ENCODE data around the gene PIK3CB.
A peak's percentile ranks its signal among the peaks of the same experiment; 100 is the strongest.
"Not testable (repeated sequence)": the region's sequence is repeated elsewhere in the genome, so short reads cannot be mapped to it uniquely, and the experiment has no call there.

The PIK3CB gene

DNA sequence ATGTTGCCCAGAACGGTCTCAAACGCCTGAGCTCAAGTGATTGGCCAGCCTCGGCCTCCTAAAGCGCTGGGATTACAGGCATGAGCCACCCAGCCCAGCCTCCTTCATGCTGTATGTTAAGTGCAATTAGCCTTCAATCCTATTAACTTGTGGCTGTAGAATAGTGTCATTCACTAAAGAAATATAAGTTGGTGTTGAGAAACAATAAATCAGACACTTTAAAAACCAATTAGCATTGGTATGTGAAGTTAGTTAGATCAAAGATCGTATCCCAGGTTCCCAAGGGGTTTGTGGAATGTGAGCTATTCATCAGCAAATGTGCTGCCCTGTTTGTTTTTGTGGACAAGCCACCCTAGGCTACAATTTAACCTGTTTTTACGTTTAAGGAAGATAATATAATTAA lies 11.0 kb upstream of the PIK3CB start:
- Histone ChIP-seq H3K9ac (ENCODE audit: low read depth, low read length) (no peak overlapping the region), H3K4me3 (ENCODE audit: low read length) (no peak overlapping the region), H3K4me2 (ENCODE audit: low read length) (no peak overlapping the region), H3K36me3 (ENCODE audit: insufficient read depth, low read length) (no peaks in the 10 kb centered on the region), H3K9me3 (replicated peaks; ENCODE audit: low read length) (no peaks in the 10 kb centered on the region), H3K4me1 (ENCODE audit: control insufficient read depth, insufficient read depth, low read length) (no peaks in the 10 kb centered on the region), H3K27me3 (ENCODE audit: control insufficient read depth, insufficient read depth, low read length) (no peaks in the 10 kb centered on the region)

DNA sequence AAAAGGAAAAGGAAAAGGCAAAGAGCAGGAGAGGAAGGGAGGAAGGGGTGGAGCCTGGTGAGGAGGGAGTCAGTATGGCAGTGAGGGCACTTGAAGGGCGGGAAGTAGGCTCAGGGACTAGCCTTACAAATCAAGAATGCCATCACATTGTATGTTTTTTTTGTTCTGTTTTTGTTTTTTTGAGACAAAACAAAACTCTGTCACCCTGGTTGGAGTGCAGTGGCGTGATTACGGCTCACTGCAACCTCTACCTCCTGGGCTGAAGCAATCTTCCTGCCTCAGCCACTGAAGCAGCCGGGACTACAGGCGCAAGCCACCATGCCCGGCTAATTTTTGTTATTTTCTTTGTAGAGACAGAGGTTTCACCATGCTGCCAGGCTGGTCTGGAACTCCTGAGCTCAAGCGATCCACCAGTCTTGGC lies 10.5 kb upstream of the PIK3CB start:
- Histone ChIP-seq H3K36me3 (ENCODE audit: insufficient read depth, low read length) (no peaks in the 10 kb centered on the region), H3K9ac (ENCODE audit: low read depth, low read length) (no peak overlapping the region), H3K27me3 (ENCODE audit: control insufficient read depth, insufficient read depth, low read length) (no peaks in the 10 kb centered on the region), H3K4me1 (ENCODE audit: control insufficient read depth, insufficient read depth, low read length) (no peaks in the 10 kb centered on the region), H3K4me2 (ENCODE audit: low read length) (no peak overlapping the region), H3K4me3 (ENCODE audit: low read length) (no peak overlapping the region), H3K9me3 (replicated peaks; ENCODE audit: low read length) (no peaks in the 10 kb centered on the region)

DNA sequence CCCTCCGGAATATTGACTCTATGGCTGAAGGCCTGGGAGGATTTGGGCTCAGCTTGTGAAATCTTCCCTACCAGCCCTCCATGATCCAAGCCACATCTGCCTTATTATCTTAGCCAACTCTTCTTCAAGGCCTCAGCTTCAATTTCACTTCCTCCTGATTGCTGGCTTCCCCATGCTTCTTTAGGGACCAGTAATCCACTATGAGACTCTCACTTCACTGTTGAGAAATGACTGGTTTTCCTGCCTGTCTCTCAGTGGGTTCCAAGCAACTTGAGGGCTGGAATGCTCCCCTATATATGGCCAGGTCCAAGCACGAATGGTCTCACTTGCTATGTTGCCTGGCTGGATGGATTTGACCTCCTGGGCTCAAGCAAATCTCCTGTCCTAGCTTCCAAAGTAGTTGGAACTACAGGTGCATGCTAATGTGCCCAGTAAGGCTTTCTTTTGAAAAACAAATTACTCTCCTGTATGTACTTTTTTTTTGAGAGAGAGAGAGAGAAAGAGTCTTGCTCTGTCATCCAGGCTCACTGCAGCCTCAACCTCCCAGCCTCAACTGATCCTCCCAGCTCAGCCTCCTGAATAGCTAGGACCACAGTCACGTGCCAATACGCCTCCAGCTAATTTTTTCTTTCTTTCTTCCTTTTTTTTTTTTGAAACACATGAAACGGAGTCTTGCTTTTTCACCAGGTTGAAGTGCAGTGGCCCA lies 7.9 kb upstream of the PIK3CB start:
- Histone ChIP-seq H3K36me3 (ENCODE audit: insufficient read depth, low read length) (no peaks in the 10 kb centered on the region), H3K4me3 (ENCODE audit: low read length) (no peak overlapping the region), H3K4me1 (ENCODE audit: control insufficient read depth, insufficient read depth, low read length) (no peaks in the 10 kb centered on the region), H3K4me2 (ENCODE audit: low read length) (no peak overlapping the region), H3K9ac (ENCODE audit: low read depth, low read length) (no peak overlapping the region), H3K27me3 (ENCODE audit: control insufficient read depth, insufficient read depth, low read length) (no peaks in the 10 kb centered on the region), H3K9me3 (replicated peaks; ENCODE audit: low read length) (no peaks in the 10 kb centered on the region)

GRCh38 chr3:138838385-138838784 lies 3.7 kb upstream of the PIK3CB start:
- H3K9me3 ChIP-seq (replicated peaks; ENCODE audit: low read length); H3K4me3 ChIP-seq (ENCODE audit: low read length); H3K36me3 ChIP-seq (ENCODE audit: insufficient read depth, low read length); H3K9ac ChIP-seq (ENCODE audit: low read depth, low read length); H3K4me2 ChIP-seq (ENCODE audit: low read length); H3K27me3 ChIP-seq (ENCODE audit: control insufficient read depth, insufficient read depth, low read length): not testable (repeated sequence)
- peaks cover 12% of the 10 kb centered on the region for H3K4me1 ChIP-seq (ENCODE audit: control insufficient read depth, insufficient read depth, low read length)

GRCh38 chr3:138835846-138836245 lies 1.1 kb upstream of the PIK3CB start:
- not testable (repeated sequence) for H3K9me3 ChIP-seq (replicated peaks; ENCODE audit: low read length); H3K4me3 ChIP-seq (ENCODE audit: low read length); H3K36me3 ChIP-seq (ENCODE audit: insufficient read depth, low read length); H3K27me3 ChIP-seq (ENCODE audit: control insufficient read depth, insufficient read depth, low read length); H3K9ac ChIP-seq (ENCODE audit: low read depth, low read length); H3K4me2 ChIP-seq (ENCODE audit: low read length)
- H3K4me1 ChIP-seq (ENCODE audit: control insufficient read depth, insufficient read depth, low read length): peaks cover 14% of the 10 kb centered on the region

DNA sequence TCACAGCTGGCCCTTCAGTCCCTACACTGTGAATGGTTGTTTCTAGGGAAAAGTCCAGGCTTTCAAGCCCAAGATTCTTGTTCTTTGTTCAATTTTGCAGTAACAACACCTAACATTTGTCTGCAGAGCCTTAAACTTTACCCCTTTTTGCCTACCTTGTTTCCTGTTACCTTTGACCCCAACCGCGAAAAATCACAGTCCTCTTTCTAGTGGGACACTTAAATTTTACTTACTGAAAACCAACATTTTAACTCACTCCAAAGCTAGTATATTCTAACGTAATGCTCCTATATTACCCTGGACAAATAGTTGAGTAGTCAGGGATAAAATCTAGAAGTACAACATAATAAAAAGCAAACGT lies 649 bp upstream of the PIK3CB start:
- Histone ChIP-seq H3K9ac (ENCODE audit: low read depth, low read length) (peak overlapping the region; percentile 91), H3K4me3 (ENCODE audit: low read length) (peak overlapping the region; percentile 87), H3K4me1 (ENCODE audit: control insufficient read depth, insufficient read depth, low read length) (peaks cover 14% of the 10 kb centered on the region), H3K27me3 (ENCODE audit: control insufficient read depth, insufficient read depth, low read length) (no peaks in the 10 kb centered on the region), H3K4me2 (ENCODE audit: low read length) (peak overlapping the region; percentile 88), H3K9me3 (replicated peaks; ENCODE audit: low read length) (no peaks in the 10 kb centered on the region), H3K36me3 (ENCODE audit: insufficient read depth, low read length) (no peaks in the 10 kb centered on the region)

DNA sequence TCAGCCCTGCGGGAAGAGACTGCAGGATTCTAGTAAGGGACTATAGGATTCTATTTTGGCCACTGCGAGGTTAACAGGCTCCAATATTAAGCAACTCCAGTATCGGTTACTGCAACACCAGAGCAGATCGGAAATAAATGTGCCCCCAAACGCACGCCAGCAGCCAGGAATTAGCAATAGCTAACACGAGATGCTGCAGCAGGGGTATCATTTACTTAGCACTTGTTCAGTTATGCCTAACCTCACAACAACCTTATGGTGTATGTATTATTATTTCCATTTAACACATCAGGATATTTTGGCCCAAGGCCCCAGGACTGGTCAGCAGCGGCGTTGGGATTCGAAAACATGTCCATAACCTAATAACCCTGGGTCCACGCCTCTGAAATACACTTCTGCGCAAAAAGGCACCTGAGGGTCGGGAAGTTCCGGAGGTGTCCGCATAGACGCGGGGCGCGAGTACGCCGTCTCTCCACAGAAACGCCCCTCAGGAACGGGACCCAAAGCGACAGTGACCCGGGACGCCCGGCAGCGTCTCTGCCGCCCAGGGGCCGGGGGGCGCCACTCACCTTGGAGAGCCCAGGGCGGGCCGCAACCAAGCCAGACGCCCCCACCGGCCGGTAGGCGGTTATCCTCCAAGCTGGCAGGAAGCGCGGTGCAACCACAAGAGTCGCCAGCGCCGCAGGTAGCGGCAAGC lies 681 bp downstream of the PIK3CB start:
- Histone ChIP-seq H3K4me3 (ENCODE audit: low read length) (peak overlapping the region; percentile 87), H3K9ac (ENCODE audit: low read depth, low read length) (peak overlapping the region; percentile 91), H3K9me3 (replicated peaks; ENCODE audit: low read length) (no peaks in the 10 kb centered on the region), H3K27me3 (ENCODE audit: control insufficient read depth, insufficient read depth, low read length) (no peaks in the 10 kb centered on the region), H3K4me2 (ENCODE audit: low read length) (peak overlapping the region; percentile 88), H3K4me1 (ENCODE audit: control insufficient read depth, insufficient read depth, low read length) (peaks cover 14% of the 10 kb centered on the region), H3K36me3 (ENCODE audit: insufficient read depth, low read length) (no peaks in the 10 kb centered on the region)

- not testable (repeated sequence) for H3K36me3 ChIP-seq (ENCODE audit: insufficient read depth, low read length); H3K9ac ChIP-seq (ENCODE audit: low read depth, low read length); H3K4me2 ChIP-seq (ENCODE audit: low read length); H3K9me3 ChIP-seq (replicated peaks; ENCODE audit: low read length); H3K4me3 ChIP-seq (ENCODE audit: low read length); H3K27me3 ChIP-seq (ENCODE audit: control insufficient read depth, insufficient read depth, low read length)
- peaks cover 14% of the 10 kb centered on the region for H3K4me1 ChIP-seq (ENCODE audit: control insufficient read depth, insufficient read depth, low read length)
Observed at GRCh38 chr3:138832473-138833057, 2.2 kb downstream of the PIK3CB start.

GRCh38 chr3:138829886-138830510 lies 4.7 kb downstream of the PIK3CB start:
- Histone ChIP-seq H3K27me3 (ENCODE audit: control insufficient read depth, insufficient read depth, low read length) (no peaks in the 10 kb centered on the region), H3K36me3 (ENCODE audit: insufficient read depth, low read length) (peaks cover 8% of the 10 kb centered on the region), H3K9me3 (replicated peaks; ENCODE audit: low read length) (no peaks in the 10 kb centered on the region), H3K4me1 (ENCODE audit: control insufficient read depth, insufficient read depth, low read length) (peaks cover 9% of the 10 kb centered on the region), H3K4me2 (ENCODE audit: low read length) (no peak overlapping the region), H3K9ac (ENCODE audit: low read depth, low read length) (no peak overlapping the region), H3K4me3 (ENCODE audit: low read length) (no peak overlapping the region)

DNA sequence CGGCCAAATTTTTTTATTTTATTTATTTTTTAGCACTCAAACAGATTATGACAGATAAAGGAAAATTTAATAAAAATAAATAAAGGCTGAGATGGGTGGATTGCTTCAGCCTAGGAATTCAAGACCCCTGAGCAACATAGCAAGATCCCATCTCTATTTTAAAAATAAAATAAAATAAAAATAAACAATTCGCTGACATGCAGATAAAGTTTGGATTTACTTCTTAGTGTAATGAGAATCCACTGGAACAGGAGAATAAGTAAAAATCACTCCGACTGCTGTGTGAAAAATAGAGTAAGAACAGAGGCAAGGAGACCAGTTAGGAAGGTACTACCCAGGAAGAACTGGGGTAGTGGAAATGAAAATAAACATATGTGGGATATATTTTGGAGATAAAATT lies 5.6 kb downstream of the PIK3CB start:
- Histone ChIP-seq H3K4me1 (ENCODE audit: control insufficient read depth, insufficient read depth, low read length) (peaks cover 12% of the 10 kb centered on the region), H3K4me3 (ENCODE audit: low read length) (no peak overlapping the region), H3K27me3 (ENCODE audit: control insufficient read depth, insufficient read depth, low read length) (no peaks in the 10 kb centered on the region), H3K9ac (ENCODE audit: low read depth, low read length) (no peak overlapping the region), H3K36me3 (ENCODE audit: insufficient read depth, low read length) (peaks cover 8% of the 10 kb centered on the region), H3K4me2 (ENCODE audit: low read length) (no peak overlapping the region), H3K9me3 (replicated peaks; ENCODE audit: low read length) (no peaks in the 10 kb centered on the region)

GRCh38 chr3:138827222-138827621 lies 7.5 kb downstream of the PIK3CB start:
- H3K9ac ChIP-seq (ENCODE audit: low read depth, low read length): no peak overlapping the region
- peaks cover 10% of the 10 kb centered on the region for H3K4me1 ChIP-seq (ENCODE audit: control insufficient read depth, insufficient read depth, low read length)
- H3K27me3 ChIP-seq (ENCODE audit: control insufficient read depth, insufficient read depth, low read length): no peaks in the 10 kb centered on the region
- H3K4me2 ChIP-seq (ENCODE audit: low read length): no peak overlapping the region
- no peaks in the 10 kb centered on the region for H3K9me3 ChIP-seq (replicated peaks; ENCODE audit: low read length)
- no peak overlapping the region for H3K4me3 ChIP-seq (ENCODE audit: low read length)
- H3K36me3 ChIP-seq (ENCODE audit: insufficient read depth, low read length): peaks cover 8% of the 10 kb centered on the region

All from skeletal muscle satellite cell (primary cell).